ENCODE measurements around the gene SKP1.

SKP1 gene

DNA sequence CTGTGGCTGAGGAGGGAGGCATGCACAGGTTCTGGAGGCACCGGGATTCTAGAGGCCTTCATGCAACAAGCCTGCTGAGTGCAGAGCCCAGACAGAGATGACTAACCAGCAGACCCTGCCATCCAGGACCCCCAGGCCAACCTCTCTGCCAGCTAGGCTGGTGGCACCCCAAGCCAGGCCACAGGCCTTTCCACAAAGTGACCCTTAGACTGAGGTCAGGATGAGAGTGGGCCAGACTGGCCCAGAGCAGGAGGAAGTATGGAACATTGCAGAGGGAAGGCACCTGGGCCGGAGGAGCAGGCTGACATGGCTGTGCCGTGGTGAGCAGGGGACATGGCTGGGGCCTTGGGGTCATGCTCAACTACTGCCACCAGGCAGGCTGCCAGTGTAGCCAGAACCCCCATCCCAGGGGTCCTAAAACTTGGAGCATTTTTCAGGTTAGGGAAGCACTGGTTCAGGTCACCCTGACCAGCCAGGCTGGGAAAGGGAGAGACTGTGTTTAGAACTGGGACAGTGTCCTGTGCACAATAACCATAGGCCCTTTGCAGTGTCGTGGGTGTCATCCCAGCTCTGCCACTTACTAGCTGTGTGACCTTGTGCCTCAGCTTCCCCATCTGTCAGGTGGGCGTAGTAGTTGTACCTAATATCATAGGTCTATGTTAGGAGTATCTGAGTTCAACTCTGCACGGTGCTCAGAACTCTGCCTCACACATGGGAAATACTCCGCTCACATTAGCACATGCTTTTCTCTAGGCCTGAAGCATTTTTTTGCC, 45.0 kb downstream of the SKP1 start:
- Histone ChIP-seq H3K4me2 (ENCODE audit: low read length, poor library complexity, severe bottlenecking) (no peak overlapping the region), H2BK12ac (ENCODE audit: low read length in 2 of 2) (no peak overlapping the region), H3K27me3 (ENCODE audit: control insufficient read depth in 1 of 2, insufficient read depth in 1 of 2, low read length in 2 of 2) (no peaks in the 10 kb centered on the region), H3K9ac (ENCODE audit: low read length) (no peak overlapping the region), H2BK5ac (ENCODE audit: low read depth, low read length, poor library complexity, severe bottlenecking) (no peak overlapping the region), H3K4ac (ENCODE audit: low read depth in 1 of 2, low read length in 2 of 2) (no peak overlapping the region), H3K4me3 (ENCODE audit: insufficient read depth in 1 of 2, low read depth in 1 of 2, low read length in 2 of 2) (no peak overlapping the region), H3K14ac (ENCODE audit: low read length in 2 of 2) (no peak overlapping the region), H3K23ac (ENCODE audit: low read length in 2 of 2) (no peak overlapping the region), H3K4me1 (ENCODE audit: control insufficient read depth, insufficient read depth, low read depth, low read length) (peaks cover 2% of the 10 kb centered on the region), H3K79me1 (replicated peaks; ENCODE audit: low read length, poor library complexity, severe bottlenecking) (peaks cover 50% of the 10 kb centered on the region), H4K91ac (ENCODE audit: low read length) (no peak overlapping the region), H3K18ac (ENCODE audit: low read depth in 1 of 2, low read length in 2 of 2) (no peak overlapping the region), H3K36me3 (ENCODE audit: control insufficient read depth in 1 of 2, insufficient read depth in 2 of 2, low read depth in 1 of 2, low read length in 2 of 2) (peaks cover 60 to 83% of the 10 kb centered on the region in 2 experiments), H2AK5ac (ENCODE audit: low read length, severe bottlenecking) (no peak overlapping the region), H3K9me3 (ENCODE audit: control insufficient read depth, low read length) (no peaks in the 10 kb centered on the region), H3K27ac (ENCODE audit: low read length, poor library complexity, severe bottlenecking) (no peak overlapping the region), H2BK120ac (ENCODE audit: low read depth, low read length) (no peak overlapping the region), H4K8ac (ENCODE audit: low read length) (no peak overlapping the region), H2BK15ac (ENCODE audit: low read depth, poor library complexity, severe bottlenecking) (no peak overlapping the region), H2AFZ (ENCODE audit: low read depth, low read length) (no peak overlapping the region)
- no peak for DNase-seq
- WGBS = over 99% methylated on average over 7 of the region's 7 CpGs

GRCh38 chr5:134131165-134131564, 45.6 kb downstream of the SKP1 start:
- Histone ChIP-seq H3K9me3 (ENCODE audit: control insufficient read depth, low read length) (no peaks in the 10 kb centered on the region), H3K14ac (ENCODE audit: low read length in 2 of 2) (no peak overlapping the region), H3K27me3 (ENCODE audit: control insufficient read depth in 1 of 2, insufficient read depth in 1 of 2, low read length in 2 of 2) (no peaks in the 10 kb centered on the region), H3K4me1 (ENCODE audit: control insufficient read depth, insufficient read depth, low read depth, low read length) (peaks cover under 1% of the 10 kb centered on the region), H3K27ac (ENCODE audit: low read length, poor library complexity, severe bottlenecking) (no peak overlapping the region), H3K4me3 (ENCODE audit: insufficient read depth in 1 of 2, low read depth in 1 of 2, low read length in 2 of 2) (no peak overlapping the region), H2BK120ac (ENCODE audit: low read depth, low read length) (no peak overlapping the region), H2BK15ac (ENCODE audit: low read depth, poor library complexity, severe bottlenecking) (no peak overlapping the region), H3K9ac (ENCODE audit: low read length) (no peak overlapping the region), H3K23ac (ENCODE audit: low read length in 2 of 2) (no peak overlapping the region), H2AFZ (ENCODE audit: low read depth, low read length) (no peak overlapping the region), H2AK5ac (ENCODE audit: low read length, severe bottlenecking) (no peak overlapping the region), H2BK5ac (ENCODE audit: low read depth, low read length, poor library complexity, severe bottlenecking) (no peak overlapping the region), H4K8ac (ENCODE audit: low read length) (no peak overlapping the region), H3K4ac (ENCODE audit: low read depth in 1 of 2, low read length in 2 of 2) (no peak overlapping the region), H4K91ac (ENCODE audit: low read length) (no peak overlapping the region), H3K36me3 (ENCODE audit: control insufficient read depth in 1 of 2, insufficient read depth in 2 of 2, low read depth in 1 of 2, low read length in 2 of 2) (peaks cover 59 to 78% of the 10 kb centered on the region in 2 experiments), H3K18ac (ENCODE audit: low read depth in 1 of 2, low read length in 2 of 2) (no peak overlapping the region), H3K79me1 (replicated peaks; ENCODE audit: low read length, poor library complexity, severe bottlenecking) (peaks cover 44% of the 10 kb centered on the region), H3K4me2 (ENCODE audit: low read length, poor library complexity, severe bottlenecking) (no peak overlapping the region), H2BK12ac (ENCODE audit: low read length in 2 of 2) (no peak overlapping the region)
- no peak for DNase-seq
- WGBS = 99% methylated on average over 3 of the region's 3 CpGs

DNA sequence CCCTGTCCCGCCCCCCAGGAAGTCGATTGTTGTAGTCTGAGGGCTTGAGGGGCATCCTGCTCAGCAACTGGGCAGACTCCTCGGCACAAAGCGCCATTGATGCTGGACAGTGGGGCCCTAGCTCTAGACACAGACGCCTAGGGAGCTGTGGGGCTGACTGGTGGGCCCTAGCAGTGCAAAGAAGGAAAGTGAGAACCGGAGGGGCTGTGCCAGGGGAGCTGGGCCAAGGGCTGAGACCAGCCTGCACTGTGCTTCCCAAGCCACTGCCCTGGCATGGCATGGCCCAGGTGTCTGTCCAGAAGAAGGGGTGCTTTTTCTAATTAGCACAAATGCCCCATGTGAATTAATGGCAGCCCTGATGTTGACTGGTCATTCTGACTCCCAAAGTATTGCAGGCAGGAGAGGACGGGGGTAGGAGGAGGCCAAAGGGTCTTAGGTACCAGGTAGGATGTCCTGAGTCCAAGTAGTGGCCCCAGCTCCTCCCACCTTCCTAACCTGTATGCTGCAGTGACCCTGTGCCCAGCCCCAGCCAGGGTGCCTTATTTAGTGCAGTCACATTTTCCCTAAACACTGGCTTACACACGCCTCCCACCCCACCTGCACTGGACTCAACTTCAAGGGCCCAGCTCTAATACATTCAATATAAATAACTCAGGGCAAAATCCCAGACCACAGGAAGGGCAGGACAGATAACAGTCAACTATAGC, 46.4 kb downstream of the SKP1 start:
- 98% methylated on average over 8 of the region's 8 CpGs for WGBS
- Histone ChIP-seq H2BK5ac (ENCODE audit: low read depth, low read length, poor library complexity, severe bottlenecking) (no peak overlapping the region), H3K9me3 (ENCODE audit: control insufficient read depth, low read length) (no peaks in the 10 kb centered on the region), H3K23ac (ENCODE audit: low read length in 2 of 2) (no peak overlapping the region), H4K91ac (ENCODE audit: low read length) (no peak overlapping the region), H3K4me1 (ENCODE audit: control insufficient read depth, insufficient read depth, low read depth, low read length) (peaks cover 6% of the 10 kb centered on the region), H3K79me1 (replicated peaks; ENCODE audit: low read length, poor library complexity, severe bottlenecking) (peaks cover 41% of the 10 kb centered on the region), H3K4ac (ENCODE audit: low read depth in 1 of 2, low read length in 2 of 2) (no peak overlapping the region), H3K27ac (ENCODE audit: low read length, poor library complexity, severe bottlenecking) (no peak overlapping the region), H3K4me2 (ENCODE audit: low read length, poor library complexity, severe bottlenecking) (no peak overlapping the region), H4K8ac (ENCODE audit: low read length) (no peak overlapping the region), H2BK120ac (ENCODE audit: low read depth, low read length) (no peak overlapping the region), H3K9ac (ENCODE audit: low read length) (no peak overlapping the region), H3K4me3 (ENCODE audit: insufficient read depth in 1 of 2, low read depth in 1 of 2, low read length in 2 of 2) (no peak overlapping the region), H3K18ac (ENCODE audit: low read depth in 1 of 2, low read length in 2 of 2) (no peak overlapping the region), H3K36me3 (ENCODE audit: control insufficient read depth in 1 of 2, insufficient read depth in 2 of 2, low read depth in 1 of 2, low read length in 2 of 2) (peaks cover 56 to 77% of the 10 kb centered on the region in 2 experiments), H2BK15ac (ENCODE audit: low read depth, poor library complexity, severe bottlenecking) (no peak overlapping the region), H2BK12ac (ENCODE audit: low read length in 2 of 2) (no peak overlapping the region), H2AFZ (ENCODE audit: low read depth, low read length) (no peak overlapping the region), H3K14ac (ENCODE audit: low read length in 2 of 2) (no peak overlapping the region), H3K27me3 (ENCODE audit: control insufficient read depth in 1 of 2, insufficient read depth in 1 of 2, low read length in 2 of 2) (no peaks in the 10 kb centered on the region), H2AK5ac (ENCODE audit: low read length, severe bottlenecking) (no peak overlapping the region)
- DNase-seq = no peak

GRCh38 chr5:134129411-134130238, 47.1 kb downstream of the SKP1 start:
- Histone ChIP-seq H3K27ac (ENCODE audit: low read length, poor library complexity, severe bottlenecking) (no peak overlapping the region), H3K18ac (ENCODE audit: low read depth in 1 of 2, low read length in 2 of 2) (no peak overlapping the region), H4K8ac (ENCODE audit: low read length) (no peak overlapping the region), H2BK15ac (ENCODE audit: low read depth, poor library complexity, severe bottlenecking) (no peak overlapping the region), H3K27me3 (ENCODE audit: control insufficient read depth in 1 of 2, insufficient read depth in 1 of 2, low read length in 2 of 2) (no peaks in the 10 kb centered on the region), H2AK5ac (ENCODE audit: low read length, severe bottlenecking) (no peak overlapping the region), H2BK5ac (ENCODE audit: low read depth, low read length, poor library complexity, severe bottlenecking) (no peak overlapping the region), H2AFZ (ENCODE audit: low read depth, low read length) (no peak overlapping the region), H3K4me2 (ENCODE audit: low read length, poor library complexity, severe bottlenecking) (no peak overlapping the region), H3K4ac (ENCODE audit: low read depth in 1 of 2, low read length in 2 of 2) (no peak overlapping the region), H3K4me1 (ENCODE audit: control insufficient read depth, insufficient read depth, low read depth, low read length) (peaks cover 13% of the 10 kb centered on the region), H3K9ac (ENCODE audit: low read length) (no peak overlapping the region), H2BK120ac (ENCODE audit: low read depth, low read length) (no peak overlapping the region), H3K23ac (ENCODE audit: low read length in 2 of 2) (no peak overlapping the region), H4K91ac (ENCODE audit: low read length) (no peak overlapping the region), H2BK12ac (ENCODE audit: low read length in 2 of 2) (no peak overlapping the region), H3K79me1 (replicated peaks; ENCODE audit: low read length, poor library complexity, severe bottlenecking) (peaks cover 40% of the 10 kb centered on the region), H3K14ac (ENCODE audit: low read length in 2 of 2) (no peak overlapping the region), H3K4me3 (ENCODE audit: insufficient read depth in 1 of 2, low read depth in 1 of 2, low read length in 2 of 2) (no peak overlapping the region), H3K36me3 (ENCODE audit: control insufficient read depth in 1 of 2, insufficient read depth in 2 of 2, low read depth in 1 of 2, low read length in 2 of 2) (peaks cover 49 to 70% of the 10 kb centered on the region in 2 experiments), H3K9me3 (ENCODE audit: control insufficient read depth, low read length) (no peaks in the 10 kb centered on the region)
- no peak for DNase-seq
- 96% methylated on average over 25 of the region's 25 CpGs for WGBS
